HEK293 (cell line): ENCODE results near the gene SAMD4A.

Source experiments
- BCL11B ChIP-seq: fragments of 450-650 bp; formaldehyde crosslinking; IDR thresholded peaks from 2 replicates; pipeline ENCODE4 v1.5.1; 2016; ENCODE audit warnings: low read depth, missing biosample characterization, missing genetic modification characterization
- EGR2 ChIP-seq: fragments of 450-650 bp; formaldehyde crosslinking; IDR thresholded peaks from 2 replicates; pipeline ENCODE4 v1.5.1; 2016; ENCODE audit warnings: low read depth, missing biosample characterization, missing genetic modification characterization
- ELK4 ChIP-seq: IDR thresholded peaks from 2 replicates; pipeline ENCODE4 v1.6.1; 2011; ENCODE audit warnings: mild to moderate bottlenecking, low read depth, low read length, borderline replicate concordance
- INSM2 ChIP-seq: fragments of 450-650 bp; formaldehyde crosslinking; IDR thresholded peaks from 2 replicates; pipeline ENCODE4 v1.5.1; 2016; ENCODE audit warnings: missing biosample characterization, missing genetic modification characterization
- OVOL3 ChIP-seq: fragments of 450-650 bp; formaldehyde crosslinking; IDR thresholded peaks from 2 replicates; pipeline ENCODE4 v1.5.1; 2016; ENCODE audit warnings: missing biosample characterization, missing genetic modification characterization
- PRDM4 ChIP-seq: fragments of 450-650 bp; formaldehyde crosslinking; IDR thresholded peaks from 2 replicates; pipeline ENCODE4 v1.5.1; 2017; ENCODE audit warnings: missing biosample characterization, missing genetic modification characterization
- ZBTB26 ChIP-seq: fragments of 450-650 bp; formaldehyde crosslinking; optimal IDR thresholded peaks from 2 replicates; pipeline ENCODE3; 2016; ENCODE audit warnings: missing biosample characterization, mild to moderate bottlenecking, missing genetic modification characterization
- ZFP3 ChIP-seq: fragments of 450-650 bp; formaldehyde crosslinking; IDR thresholded peaks from 2 replicates; pipeline ENCODE4 v1.5.1; 2016; ENCODE audit warnings: low read depth, missing biosample characterization, missing genetic modification characterization
- ZNF10 ChIP-seq: fragments of 450-650 bp; formaldehyde crosslinking; IDR thresholded peaks from 2 replicates; pipeline ENCODE4 v1.5.1; 2017; ENCODE audit warnings: missing biosample characterization, missing genetic modification characterization
- ZNF132 ChIP-seq: fragments of 450-650 bp; formaldehyde crosslinking; IDR thresholded peaks from 2 replicates; pipeline ENCODE4 v1.5.1; 2017; ENCODE audit warnings: missing biosample characterization, missing genetic modification characterization, borderline replicate concordance
- ZNF146 ChIP-seq: fragments of 450-650 bp; formaldehyde crosslinking; IDR thresholded peaks from 2 replicates; pipeline ENCODE4 v1.5.1; 2016; ENCODE audit warnings: missing biosample characterization, missing genetic modification characterization
- ZNF169 ChIP-seq: fragments of 450-650 bp; formaldehyde crosslinking; IDR thresholded peaks from 2 replicates; pipeline ENCODE4 v1.5.1; 2016; ENCODE audit warnings: missing biosample characterization, missing genetic modification characterization
- ZNF174 ChIP-seq: fragments of 450-650 bp; formaldehyde crosslinking; IDR thresholded peaks from 2 replicates; pipeline ENCODE4 v1.5.0; 2017; ENCODE audit warnings: missing biosample characterization, mild to moderate bottlenecking, missing genetic modification characterization
- ZNF18 ChIP-seq: fragments of 450-650 bp; formaldehyde crosslinking; IDR thresholded peaks from 2 replicates; pipeline ENCODE4 v1.5.1; 2016; ENCODE audit warnings: missing biosample characterization, missing genetic modification characterization
- ZNF354C ChIP-seq: fragments of 450-650 bp; formaldehyde crosslinking; IDR thresholded peaks from 2 replicates; pipeline ENCODE4 v1.5.1; 2016; ENCODE audit warnings: missing biosample characterization, missing genetic modification characterization, low read depth, borderline replicate concordance
- ZNF398 ChIP-seq: fragments of 450-650 bp; formaldehyde crosslinking; IDR thresholded peaks from 2 replicates; pipeline ENCODE4 v1.5.1; 2017; ENCODE audit warnings: missing biosample characterization, missing genetic modification characterization
- ZNF426 ChIP-seq: fragments of 450-650 bp; formaldehyde crosslinking; IDR thresholded peaks from 2 replicates; pipeline ENCODE4 v1.5.1; 2017; ENCODE audit warnings: missing biosample characterization, missing genetic modification characterization, mild to moderate bottlenecking, inconsistent platforms, moderate library complexity
- ZNF513 ChIP-seq: fragments of 450-650 bp; IDR thresholded peaks from 2 replicates; pipeline ENCODE4 v1.5.1; 2018; ENCODE audit warnings: missing biosample characterization, missing genetic modification characterization
- ZNF549 ChIP-seq: fragments of 450-650 bp; IDR thresholded peaks from 2 replicates; pipeline ENCODE4 v1.5.1; 2018; ENCODE audit warnings: missing biosample characterization, missing genetic modification characterization, mild to moderate bottlenecking, inconsistent platforms, moderate library complexity
- ZNF560 ChIP-seq: fragments of 450-650 bp; formaldehyde crosslinking; IDR thresholded peaks from 2 replicates; pipeline ENCODE4 v1.5.1; 2017; ENCODE audit warnings: missing biosample characterization, missing genetic modification characterization, borderline replicate concordance
- ZNF571 ChIP-seq: fragments of 450-650 bp; formaldehyde crosslinking; IDR thresholded peaks from 2 replicates; pipeline ENCODE4 v1.5.0; 2017; ENCODE audit warnings: missing biosample characterization, missing genetic modification characterization
- ZNF580 ChIP-seq: fragments of 450-650 bp; formaldehyde crosslinking; IDR thresholded peaks from 2 replicates; pipeline ENCODE4 v1.5.1; 2016; ENCODE audit warnings: missing biosample characterization, missing genetic modification characterization
- ZNF621 ChIP-seq: fragments of 450-650 bp; formaldehyde crosslinking; IDR thresholded peaks from 2 replicates; pipeline ENCODE4 v1.5.1; 2017; ENCODE audit warnings: missing biosample characterization, missing genetic modification characterization
- ZNF658 ChIP-seq: fragments of 450-650 bp; formaldehyde crosslinking; IDR thresholded peaks from 2 replicates; pipeline ENCODE4; 2016; ENCODE audit warnings: missing biosample characterization, missing genetic modification characterization
- ZNF704 ChIP-seq: fragments of 450-650 bp; formaldehyde crosslinking; IDR thresholded peaks from 2 replicates; pipeline ENCODE4 v1.5.1; 2016; ENCODE audit warnings: missing biosample characterization, missing genetic modification characterization
- ZNF830 ChIP-seq: fragments of 450-650 bp; IDR thresholded peaks from 2 replicates; pipeline ENCODE4 v1.5.0; 2018; ENCODE audit warnings: missing biosample characterization, missing genetic modification characterization, low read depth, mild to moderate bottlenecking, moderate library complexity

The SAMD4A gene

GRCh38 chr14:54566410-54567223 lies at the start of gene SAMD4A (continued):
- TF ChIP-seq ELK4: no peak
- TF ChIP-seq ZFP3 (tag by site-specific recombination): no peak
- no peak for TF ChIP-seq ZNF571
- no peak for TF ChIP-seq BCL11B
- TF ChIP-seq EGR2: peak; percentile 74
- no peak for TF ChIP-seq ZNF621 (tag by site-specific recombination)
- TF ChIP-seq ZNF426 (tag by site-specific recombination): no peak
- TF ChIP-seq ZNF354C (tag by site-specific recombination): no peak
- no peak for TF ChIP-seq ZNF658 (tag by site-specific recombination)
- no peak for TF ChIP-seq ZNF704 (tag by site-specific recombination)
- TF ChIP-seq ZNF169 (tag by site-specific recombination): no peak
- no peak for TF ChIP-seq ZNF580 (tag by site-specific recombination)
- no peak for TF ChIP-seq ZNF549 (tag by site-specific recombination)
- no peak for TF ChIP-seq ZNF18
- no peak for TF ChIP-seq ZNF10
- no peak for TF ChIP-seq ZNF174 (tag by site-specific recombination)
- peak; percentile 90 for TF ChIP-seq ZNF513
- peak; percentile 72 for TF ChIP-seq ZBTB26 (tag by site-specific recombination)
- no peak for TF ChIP-seq PRDM4 (tag by site-specific recombination)
- peak; percentile 62 for TF ChIP-seq ZNF398 (tag by site-specific recombination)
- TF ChIP-seq INSM2 (tag by site-specific recombination): no peak
- TF ChIP-seq OVOL3: no peak
- TF ChIP-seq ZNF132: no peak
- no peak for TF ChIP-seq ZNF830 (tag by site-specific recombination)
- TF ChIP-seq ZNF560 (tag by site-specific recombination): no peak
- TF ChIP-seq ZNF146 (tag by site-specific recombination): no peak
